Activated T-helper 2 cell treated with anti-CD3 and anti-CD28 coated beads, Interferon-gamma antibody, Interleukin-2, Interleukin-4, amounts not matched to agents 10 μg/mL and 5 μg/mL and 100 μg/mL, durations not matched to agents 14 hours and 24 hours and 36 hours (primary cell): Measurements from ENCODE around the gene SLC6A1. TPM values are rescaled to one million over a fixed set of nuclear protein-coding genes. Genes with fewer than 3 reads are reported as not detected.

Source experiments
- total RNA-seq: library from RNA; stranded (reverse); gene quantifications from 2 replicates; pipeline ENCODE4 v1.2.3, GENCODE V29; 2022

The SLC6A1 gene
- total RNA-seq, 1 donor from 2014 or later: not detected

Other genes starting within 250 kb of the SLC6A1 start
- gene SLC6A11, start 176.5 kb upstream of the SLC6A1 start, total RNA-seq: not detected in 2 replicates
- gene HRH1, start 161.7 kb downstream of the SLC6A1 start, total RNA-seq: 0.99 and 1.3 TPM in 2 replicates